ENCODE results near the gene PKD2L2. TPM values are rescaled to one million over a fixed set of nuclear protein-coding genes. Genes with fewer than 3 reads are reported as not detected.

PKD2L2 gene
- total and polyA plus RNA-seq, 9 of the 15 experiments (the other 6 are each of a cell fraction or from before 2014, with no cell fraction given): 0.08 to 0.25 (median 0.11) TPM; not detected in 5

DNA sequence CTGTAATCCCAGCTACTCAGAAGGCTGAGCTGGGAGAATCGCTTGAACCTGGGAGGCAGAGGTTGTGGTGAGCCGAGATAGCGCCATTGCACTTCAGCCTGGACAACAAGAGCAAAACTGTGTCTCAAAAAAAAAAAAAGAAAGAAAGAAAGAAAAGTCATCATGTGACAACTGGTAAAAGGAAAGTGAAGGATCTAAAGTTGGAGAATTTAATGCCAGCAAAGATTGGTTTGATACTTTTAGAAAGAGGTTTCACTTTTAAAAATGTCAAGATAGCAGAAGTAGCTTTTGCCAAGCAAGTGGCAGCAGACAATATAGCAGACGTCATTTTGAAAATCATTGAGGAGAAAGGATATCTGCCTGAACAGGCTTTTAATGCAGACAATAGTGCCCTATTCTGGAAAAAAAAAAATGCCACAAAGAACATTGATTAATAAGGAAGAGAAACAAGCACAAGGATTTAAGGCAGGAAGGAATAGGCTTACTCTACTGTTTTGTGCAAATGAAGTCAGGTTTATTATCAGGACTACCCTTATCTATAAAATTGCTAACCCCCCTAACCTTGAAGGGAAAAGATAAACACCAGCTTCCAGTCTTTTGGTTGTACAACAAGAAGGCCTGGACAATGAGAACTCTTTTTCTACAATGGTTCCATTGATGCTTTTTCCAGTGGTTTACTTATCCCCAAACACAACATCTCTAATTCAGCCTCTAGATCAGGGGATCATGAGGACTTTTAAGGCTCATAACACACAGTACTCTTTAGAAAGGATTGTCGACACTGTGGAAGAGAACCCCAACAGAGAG lies 12.0 kb downstream of the PKD2L2 start (continued):
- TF ChIP-seq, protein P1, sequence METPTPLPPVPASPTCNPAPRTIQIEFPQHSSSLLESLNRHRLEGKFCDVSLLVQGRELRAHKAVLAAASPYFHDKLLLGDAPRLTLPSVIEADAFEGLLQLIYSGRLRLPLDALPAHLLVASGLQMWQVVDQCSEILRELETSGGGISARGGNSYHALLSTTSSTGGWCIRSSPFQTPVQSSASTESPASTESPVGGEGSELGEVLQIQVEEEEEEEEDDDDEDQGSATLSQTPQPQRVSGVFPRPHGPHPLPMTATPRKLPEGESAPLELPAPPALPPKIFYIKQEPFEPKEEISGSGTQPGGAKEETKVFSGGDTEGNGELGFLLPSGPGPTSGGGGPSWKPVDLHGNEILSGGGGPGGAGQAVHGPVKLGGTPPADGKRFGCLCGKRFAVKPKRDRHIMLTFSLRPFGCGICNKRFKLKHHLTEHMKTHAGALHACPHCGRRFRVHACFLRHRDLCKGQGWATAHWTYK (CRISPR knock-in tag; IDR thresholded peaks at IDR 0.05): no peak
- no peak for TF ChIP-seq ZNF354B (CRISPR knock-in tag; IDR thresholded peaks at IDR 0.05)
- peak; percentile 67 for TF ChIP-seq DPF2 (IDR thresholded peaks at IDR 0.05)
- TF ChIP-seq SIX5 (IDR thresholded peaks at IDR 0.05; ENCODE audit: borderline replicate concordance in 1 of 2, insufficient read depth in 1 of 2, low read depth in 1 of 2, low read length in 2 of 2): no peak
- TF ChIP-seq PHTF2 (CRISPR knock-in tag; IDR thresholded peaks at IDR 0.05): no peak
- TF ChIP-seq, protein P2, sequence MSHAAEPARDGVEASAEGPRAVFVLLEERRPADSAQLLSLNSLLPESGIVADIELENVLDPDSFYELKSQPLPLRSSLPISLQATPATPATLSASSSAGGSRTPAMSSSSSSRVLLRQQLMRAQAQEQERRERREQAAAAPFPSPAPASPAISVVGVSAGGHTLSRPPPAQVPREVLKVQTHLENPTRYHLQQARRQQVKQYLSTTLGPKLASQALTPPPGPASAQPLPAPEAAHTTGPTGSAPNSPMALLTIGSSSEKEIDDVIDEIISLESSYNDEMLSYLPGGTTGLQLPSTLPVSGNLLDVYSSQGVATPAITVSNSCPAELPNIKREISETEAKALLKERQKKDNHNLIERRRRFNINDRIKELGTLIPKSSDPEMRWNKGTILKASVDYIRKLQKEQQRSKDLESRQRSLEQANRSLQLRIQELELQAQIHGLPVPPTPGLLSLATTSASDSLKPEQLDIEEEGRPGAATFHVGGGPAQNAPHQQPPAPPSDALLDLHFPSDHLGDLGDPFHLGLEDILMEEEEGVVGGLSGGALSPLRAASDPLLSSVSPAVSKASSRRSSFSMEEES (CRISPR knock-in tag; IDR thresholded peaks at IDR 0.05): peak; percentile 39
- no peak for TF ChIP-seq ZNF431 (CRISPR knock-in tag; IDR thresholded peaks at IDR 0.05)
- TF ChIP-seq BRF1 (IDR thresholded peaks at IDR 0.05; ENCODE audit: borderline replicate concordance, extremely low read depth, insufficient read length): no peak
- no peak for TF ChIP-seq ZKSCAN3 (CRISPR knock-in tag; IDR thresholded peaks at IDR 0.05)
- no peak for TF ChIP-seq PURB (CRISPR knock-in tag; IDR thresholded peaks at IDR 0.05; ENCODE audit: low read depth)
- TF ChIP-seq, protein P3, sequence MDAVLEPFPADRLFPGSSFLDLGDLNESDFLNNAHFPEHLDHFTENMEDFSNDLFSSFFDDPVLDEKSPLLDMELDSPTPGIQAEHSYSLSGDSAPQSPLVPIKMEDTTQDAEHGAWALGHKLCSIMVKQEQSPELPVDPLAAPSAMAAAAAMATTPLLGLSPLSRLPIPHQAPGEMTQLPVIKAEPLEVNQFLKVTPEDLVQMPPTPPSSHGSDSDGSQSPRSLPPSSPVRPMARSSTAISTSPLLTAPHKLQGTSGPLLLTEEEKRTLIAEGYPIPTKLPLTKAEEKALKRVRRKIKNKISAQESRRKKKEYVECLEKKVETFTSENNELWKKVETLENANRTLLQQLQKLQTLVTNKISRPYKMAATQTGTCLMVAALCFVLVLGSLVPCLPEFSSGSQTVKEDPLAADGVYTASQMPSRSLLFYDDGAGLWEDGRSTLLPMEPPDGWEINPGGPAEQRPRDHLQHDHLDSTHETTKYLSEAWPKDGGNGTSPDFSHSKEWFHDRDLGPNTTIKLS (IDR thresholded peaks at IDR 0.05; ENCODE audit: borderline replicate concordance, low read depth): no peak
- TF ChIP-seq ATF7 (IDR thresholded peaks at IDR 0.05): 0 out of 2 replicates have a peak, but pooled peaks have one; percentile 14
- TF ChIP-seq TOE1 (IDR thresholded peaks at IDR 0.05; ENCODE audit: borderline replicate concordance): peak; percentile 66; the same call in 1 of the 2 replicates
- TF ChIP-seq TOE1 (CRISPR knock-in tag; IDR thresholded peaks at IDR 0.05; ENCODE audit: borderline replicate concordance, low read depth): no peak
- TF ChIP-seq, protein P4, sequence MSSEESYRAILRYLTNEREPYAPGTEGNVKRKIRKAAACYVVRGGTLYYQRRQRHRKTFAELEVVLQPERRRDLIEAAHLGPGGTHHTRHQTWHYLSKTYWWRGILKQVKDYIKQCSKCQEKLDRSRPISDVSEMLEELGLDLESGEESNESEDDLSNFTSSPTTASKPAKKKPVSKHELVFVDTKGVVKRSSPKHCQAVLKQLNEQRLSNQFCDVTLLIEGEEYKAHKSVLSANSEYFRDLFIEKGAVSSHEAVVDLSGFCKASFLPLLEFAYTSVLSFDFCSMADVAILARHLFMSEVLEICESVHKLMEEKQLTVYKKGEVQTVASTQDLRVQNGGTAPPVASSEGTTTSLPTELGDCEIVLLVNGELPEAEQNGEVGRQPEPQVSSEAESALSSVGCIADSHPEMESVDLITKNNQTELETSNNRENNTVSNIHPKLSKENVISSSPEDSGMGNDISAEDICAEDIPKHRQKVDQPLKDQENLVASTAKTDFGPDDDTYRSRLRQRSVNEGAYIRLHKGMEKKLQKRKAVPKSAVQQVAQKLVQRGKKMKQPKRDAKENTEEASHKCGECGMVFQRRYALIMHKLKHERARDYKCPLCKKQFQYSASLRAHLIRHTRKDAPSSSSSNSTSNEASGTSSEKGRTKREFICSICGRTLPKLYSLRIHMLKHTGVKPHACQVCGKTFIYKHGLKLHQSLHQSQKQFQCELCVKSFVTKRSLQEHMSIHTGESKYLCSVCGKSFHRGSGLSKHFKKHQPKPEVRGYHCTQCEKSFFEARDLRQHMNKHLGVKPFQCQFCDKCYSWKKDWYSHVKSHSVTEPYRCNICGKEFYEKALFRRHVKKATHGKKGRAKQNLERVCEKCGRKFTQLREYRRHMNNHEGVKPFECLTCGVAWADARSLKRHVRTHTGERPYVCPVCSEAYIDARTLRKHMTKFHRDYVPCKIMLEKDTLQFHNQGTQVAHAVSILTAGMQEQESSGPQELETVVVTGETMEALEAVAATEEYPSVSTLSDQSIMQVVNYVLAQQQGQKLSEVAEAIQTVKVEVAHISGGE (CRISPR knock-in tag; IDR thresholded peaks at IDR 0.05): no peak
- TF ChIP-seq GTF2A2 (tag; IDR thresholded peaks at IDR 0.05): no peak
- no peak for TF ChIP-seq SMAD1 (IDR thresholded peaks at IDR 0.05; ENCODE audit: low read depth, low read length, partially characterized antibody)
- peak; percentile 18; the same call in 1 of the 2 replicates for TF ChIP-seq C11orf30 (IDR thresholded peaks at IDR 0.05; ENCODE audit: low read depth)
